Right lobe of liver (tissue), 4 donors: ENCODE measurements around the gene SLCO2A1.

ENCODE experiments used
- CTCF ChIP-seq, 4 donors: fragments of 200-600 bp in 3 of 4; fragments of 450-650 bp in 1 of 4; IDR thresholded peaks; one replicate each; pipeline versions ENCODE4 v1.5.1 to v1.8.0; 2016 to 2022; ENCODE audit warnings: antibody characterized with exemption in 4 of 4, mild to moderate bottlenecking in 2 of 4
- POLR2A ChIP-seq: fragments of 450-650 bp; IDR thresholded peaks from one replicate; pipeline ENCODE4 v1.6.1; 2017; ENCODE audit warnings: antibody characterized with exemption, mild to moderate bottlenecking
- donor health status: DM: no; HTN: no; CAD: no.
- donor health status: DM: no; HTN: no; CAD: no.
- donor health status: DM: no; HTN: yes; CAD: no.

DNA sequence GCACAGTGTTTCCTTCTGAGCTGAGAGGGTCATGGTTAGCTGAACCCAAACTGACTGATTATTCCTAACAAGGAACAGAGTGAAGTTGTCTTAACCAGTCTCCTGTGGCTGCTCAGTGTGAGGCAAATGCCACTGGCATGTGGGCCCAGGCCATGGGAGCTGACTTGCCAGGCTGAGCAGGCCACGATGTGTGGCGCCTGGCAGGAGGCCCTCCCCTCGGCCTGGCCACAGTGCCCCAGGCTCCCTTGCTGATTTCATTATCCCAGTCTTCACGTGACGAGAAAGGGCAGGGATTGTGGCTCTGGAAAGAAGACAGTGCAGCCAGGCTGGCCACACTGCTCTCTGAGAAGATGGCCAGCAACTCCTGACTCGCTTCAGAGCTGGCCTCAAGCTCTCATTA lies 58.8 kb downstream of the SLCO2A1 start:
- TF ChIP-seq CTCF (IDR thresholded peaks at IDR 0.05) = no peak
- no peak for TF ChIP-seq POLR2A
